CD4-positive, alpha-beta memory T cell (primary cell): Measurements from ENCODE around the gene FRS3. TPM values are rescaled to one million over a fixed set of nuclear protein-coding genes. Genes with fewer than 3 reads are reported as not detected.
A peak's percentile ranks its signal among the peaks of the same experiment; 100 is the strongest.

Source experiments
- CTCF ChIA-PET: fragments of 350-600 bp; sonication (Branson Sonifier 250); formaldehyde crosslinking; loops from one replicate; lab custom pipeline; 2021; ENCODE audit warnings: inconsistent platforms; ENCODE audit not compliant: partially characterized antibody; lab: Charles Lee
- POLR2A ChIA-PET: fragments of 350-600 bp; sonication (Branson Sonifier 250); formaldehyde crosslinking; loops from one replicate; lab custom pipeline; 2021; ENCODE audit not compliant: partially characterized antibody; lab: Charles Lee
- DNase-seq, 5 donors: peaks; one replicate each; pipeline versions ENCODE4 v3.0.0 to v3.0.0-alpha.2; 2020 to 2022; ENCODE audit warnings: mixed read lengths in 1 of 5
- H3K27ac ChIP-seq: one replicate; pipeline ENCODE4 v1.7.0; 2013; ENCODE audit warnings: low read depth, low read length
- H3K27me3 ChIP-seq: 2 replicates; pipeline ENCODE4 v1.7.0; 2013; ENCODE audit warnings: mild to moderate bottlenecking, low read length, moderate library complexity; ENCODE audit not compliant: insufficient read depth
- H3K36me3 ChIP-seq: 2 replicates; pipeline ENCODE4 v1.7.0; 2013; ENCODE audit warnings: mild to moderate bottlenecking, low read length, moderate library complexity; ENCODE audit not compliant: insufficient read depth
- H3K4me1 ChIP-seq: 2 replicates; pipeline ENCODE4 v1.7.0; 2013; ENCODE audit warnings: mild to moderate bottlenecking, low read length, moderate library complexity; ENCODE audit not compliant: insufficient read depth
- H3K4me3 ChIP-seq, 2 donors: one replicate each; pipeline ENCODE4 v1.7.0; 2013; ENCODE audit warnings: low read length in 2 of 2, mild to moderate bottlenecking in 1 of 2
- H3K9me3 ChIP-seq, 2 donors: one replicate each; pipeline ENCODE4 v1.7.0; 2013; ENCODE audit warnings: low read length in 2 of 2, control low read depth in 1 of 2; ENCODE audit not compliant: control insufficient read depth in 1 of 2
- H3K27ac Mint-ChIP-seq, 7 donors: one replicate each; pipeline ENCODE4 v1.8.0; 2020 to 2021; ENCODE audit warnings: mixed read lengths in 7 of 7, mild to moderate bottlenecking in 6 of 7, inconsistent platforms in 3 of 7, moderate library complexity in 3 of 7
- H3K27me3 Mint-ChIP-seq, 2 donors: one replicate each; pipeline ENCODE4 v1.8.0; 2020 to 2021; ENCODE audit warnings: mixed read lengths in 2 of 2
- H3K36me3 Mint-ChIP-seq, 2 donors: one replicate each; pipeline ENCODE4 v1.8.0; 2020 to 2021; ENCODE audit warnings: mixed read lengths in 2 of 2, inconsistent platforms in 1 of 2, mild to moderate bottlenecking in 1 of 2
- H3K4me1 Mint-ChIP-seq, 4 donors: one replicate each; pipeline ENCODE4 v1.8.0; 2020 to 2021; ENCODE audit warnings: mixed read lengths in 4 of 4, mild to moderate bottlenecking in 1 of 4
- H3K4me3 Mint-ChIP-seq, 8 donors: one replicate each; pipeline ENCODE4 v1.8.0; 2020 to 2021; ENCODE audit warnings: mixed read lengths in 8 of 8, mild to moderate bottlenecking in 7 of 8, moderate library complexity in 6 of 8, inconsistent platforms in 3 of 8
- H3K9me3 Mint-ChIP-seq, 8 donors: one replicate each; pipeline ENCODE4 v1.8.0; 2020 to 2021; ENCODE audit warnings: mixed read lengths in 8 of 8, mild to moderate bottlenecking in 5 of 8, inconsistent platforms in 3 of 8, moderate library complexity in 1 of 8
- intact Hi-C: fragments of 100-400 bp; cut with micrococcal nuclease; formaldehyde crosslinking; loops from one replicate; pipeline ENCODE4 v1.15.1; 2023
- polyA plus RNA-seq, 2 donors: library from polyadenylated mRNA; unstranded; fragments of 300-500 nt; fragmentation: Illumina TruSeq; gene quantifications; one replicate each; pipeline ENCODE4 v1.2.3, GENCODE V29; 2021
- total RNA-seq, 2 experiments: library from RNA; stranded (reverse); gene quantifications; one replicate each; pipeline ENCODE4 v1.2.3, GENCODE V29; 2021

Gene FRS3
- total and polyA plus RNA-seq, 4 experiments from 2014 or later = 2.2 to 10.0 (median 5.8) TPM

DNA sequence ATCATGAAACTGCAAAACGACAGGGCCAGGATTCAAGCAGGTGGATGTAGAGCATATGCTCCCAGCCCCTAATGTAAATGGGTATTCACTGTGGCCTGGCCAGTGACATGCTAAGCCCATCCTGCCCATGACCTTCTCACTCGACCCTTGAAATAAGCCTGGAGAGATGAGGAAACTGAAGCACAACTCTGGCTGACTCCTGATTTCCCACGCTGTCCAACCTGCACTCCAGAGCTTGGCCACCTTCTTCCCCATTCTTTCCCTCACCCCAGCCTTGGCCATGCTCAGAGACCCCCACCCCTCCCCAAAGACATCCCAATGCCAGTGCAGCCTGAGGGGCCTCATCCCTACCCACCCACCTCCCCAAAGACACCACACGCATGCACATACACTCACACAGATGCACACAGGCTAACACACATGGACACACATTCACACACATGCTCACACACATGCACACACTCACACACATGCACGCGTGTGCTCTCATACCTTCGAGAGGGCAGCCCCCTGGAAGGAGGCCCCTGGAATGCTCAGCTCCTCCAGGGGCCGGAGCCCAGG, 56.7 kb downstream of the FRS3 start:
- no peaks in the 10 kb centered on the region for H3K9me3 ChIP-seq
- no peak overlapping the region for H3K27ac ChIP-seq
- Mint-ChIP-seq H3K27me3 (no peaks in the 10 kb centered on the region), H3K36me3 (peaks cover 0 to 3% of the 10 kb centered on the region in 2 donors), H3K4me3 (no peak overlapping the region), H3K9me3 (no peaks in the 10 kb centered on the region), H3K27ac (peak overlapping the region in 2 of 7 donors; percentile 5 to 7), H3K4me1 (peaks cover 9 to 29% (median 25%) of the 10 kb centered on the region in 4 donors)
- no peaks in the 10 kb centered on the region for H3K27me3 ChIP-seq
- intact Hi-C loops = no loop called here
- POLR2A ChIA-PET = no interaction called here
- CTCF ChIA-PET = no interaction called here
- DNase-seq = no peak
- H3K4me1 ChIP-seq = peaks cover 12% of the 10 kb centered on the region
- H3K36me3 ChIP-seq = no peaks in the 10 kb centered on the region
- H3K4me3 ChIP-seq = no peak overlapping the region

DNA sequence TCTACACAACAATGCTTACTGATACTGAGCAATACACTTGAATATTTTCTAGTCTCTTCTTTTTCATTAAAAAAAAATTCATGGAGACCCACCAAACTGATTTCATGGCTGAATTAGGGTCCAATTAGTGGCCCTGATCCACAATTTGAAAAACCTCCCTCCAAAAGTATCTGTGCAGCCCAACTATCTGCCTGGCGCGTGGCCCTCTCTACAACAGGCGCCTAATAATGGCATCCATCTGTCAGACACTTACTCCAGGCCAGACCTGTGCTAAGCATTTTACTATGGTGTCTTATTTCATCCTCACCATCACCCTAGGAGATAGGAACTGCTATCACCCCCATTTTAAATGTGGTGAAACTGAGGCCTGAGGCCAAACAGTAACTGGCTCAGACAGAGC, 58.3 kb downstream of the FRS3 start:
- H3K27ac ChIP-seq = no peak overlapping the region
- H3K36me3 ChIP-seq = no peaks in the 10 kb centered on the region
- Mint-ChIP-seq H3K27ac (peak overlapping the region in 1 of 7 donors; percentile 11), H3K27me3 (no peaks in the 10 kb centered on the region), H3K4me3 (no peak overlapping the region), H3K9me3 (no peaks in the 10 kb centered on the region), H3K36me3 (peaks cover 0 to 3% of the 10 kb centered on the region in 2 donors), H3K4me1 (peaks cover 5 to 25% (median 22%) of the 10 kb centered on the region in 4 donors)
- ChIA-PET CTCF (no interaction called here), POLR2A (no interaction called here)
- no peaks in the 10 kb centered on the region for H3K4me1 ChIP-seq
- H3K27me3 ChIP-seq = no peaks in the 10 kb centered on the region
- intact Hi-C loops = no loop called here
- DNase-seq = no peak
- no peak overlapping the region for H3K4me3 ChIP-seq
- H3K9me3 ChIP-seq = no peaks in the 10 kb centered on the region

DNA sequence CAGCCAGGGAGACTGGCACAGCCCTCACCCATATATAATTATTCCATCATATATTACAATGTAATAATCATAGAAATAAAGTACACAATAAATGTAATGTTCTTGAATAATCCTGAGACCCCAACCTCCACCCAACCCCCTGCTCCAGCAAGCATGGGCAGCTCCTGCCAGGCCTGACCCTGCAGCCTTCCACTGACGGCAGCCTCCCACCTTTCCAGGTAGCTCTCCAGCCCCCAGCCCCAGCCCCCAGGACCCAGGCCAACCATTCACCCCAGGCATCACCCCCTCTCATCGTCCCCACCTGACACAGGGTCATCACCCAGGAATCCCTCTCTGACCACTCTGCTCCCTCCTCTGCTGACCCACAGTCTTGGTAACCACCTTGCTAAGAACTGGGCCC, 58.9 kb downstream of the FRS3 start:
- H3K36me3 ChIP-seq = no peaks in the 10 kb centered on the region
- Mint-ChIP-seq H3K27ac (no peak overlapping the region), H3K36me3 (peaks cover under 1 to 3% of the 10 kb centered on the region in 2 donors), H3K4me1 (peaks cover 8 to 31% (median 26%) of the 10 kb centered on the region in 4 donors), H3K4me3 (no peak overlapping the region), H3K27me3 (no peaks in the 10 kb centered on the region), H3K9me3 (no peaks in the 10 kb centered on the region)
- no peak for DNase-seq
- no peak overlapping the region for H3K27ac ChIP-seq
- peaks cover 4% of the 10 kb centered on the region for H3K4me1 ChIP-seq
- intact Hi-C loops = no loop called here
- H3K4me3 ChIP-seq = no peak overlapping the region
- ChIA-PET CTCF (interaction anchor here (1.3 kb wide), 1 partner anchor 36 kb away, joined by 3 read pairs; no protein-coding TSS in a partner anchor), POLR2A (no interaction called here)
- no peaks in the 10 kb centered on the region for H3K27me3 ChIP-seq
- H3K9me3 ChIP-seq = no peaks in the 10 kb centered on the region

DNA sequence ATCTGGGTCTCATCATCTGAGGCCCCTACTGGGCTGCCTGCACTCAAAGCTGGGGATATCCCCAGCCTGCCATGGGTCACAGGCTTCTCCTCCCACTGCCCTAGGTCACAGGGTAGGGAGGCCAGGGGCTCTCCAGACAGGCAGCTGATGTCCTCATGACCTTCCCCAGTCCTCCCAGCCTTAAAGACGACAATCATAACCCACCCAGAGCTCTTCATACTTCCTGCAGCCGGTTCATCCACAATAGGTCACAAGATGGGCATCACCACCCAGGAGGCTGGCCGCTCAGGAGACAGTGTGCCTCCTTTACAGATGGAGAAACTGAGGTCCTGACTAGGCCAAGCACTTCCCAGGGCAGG, 59.5 kb downstream of the FRS3 start:
- H3K4me1 ChIP-seq = peaks cover 6% of the 10 kb centered on the region
- Mint-ChIP-seq H3K4me3 (no peak overlapping the region), H3K36me3 (peaks cover 0 to 2% of the 10 kb centered on the region in 2 donors), H3K27me3 (no peaks in the 10 kb centered on the region), H3K27ac (peak overlapping the region in 3 of 7 donors; percentile 30 to 60 (median 32)), H3K9me3 (no peaks in the 10 kb centered on the region), H3K4me1 (peaks cover 9 to 34% (median 27%) of the 10 kb centered on the region in 4 donors)
- H3K9me3 ChIP-seq = no peaks in the 10 kb centered on the region
- POLR2A ChIA-PET = no interaction called here
- H3K36me3 ChIP-seq = no peaks in the 10 kb centered on the region
- intact Hi-C loops = no loop called here
- no peak for DNase-seq
- H3K27me3 ChIP-seq = no peaks in the 10 kb centered on the region
- no peak overlapping the region for H3K27ac ChIP-seq
- CTCF ChIA-PET = interaction anchor here (1.3 kb wide), 1 partner anchor 35 kb away, joined by 3 read pairs; no protein-coding TSS in a partner anchor
- H3K4me3 ChIP-seq = no peak overlapping the region

Other genes starting within 250 kb of the FRS3 start
- 1 to 10 TPM; 7.4 to 7.8 TPM for gene FOXP4, start 233.5 kb downstream of the FRS3 start, total RNA-seq
- gene FOXP4, start 233.5 kb downstream of the FRS3 start, polyA plus RNA-seq = 1 to 10 TPM in 1 of 2 donors, under 1 TPM in 1; 0.08 to 1.6 TPM
- not detected for gene MDFI, start 141.4 kb downstream of the FRS3 start, total RNA-seq
- not detected for gene MDFI, start 141.4 kb downstream of the FRS3 start, polyA plus RNA-seq
- 10 to 100 TPM; 12.2 to 15.7 TPM for gene TFEB, start 44.3 kb downstream of the FRS3 start, total RNA-seq
- 10 to 100 TPM in 1 of 2 donors, 1 to 10 TPM in 1; 8.2 to 17.6 TPM for gene TFEB, start 44.3 kb downstream of the FRS3 start, polyA plus RNA-seq
- not detected for gene PGC, start 32.5 kb downstream of the FRS3 start, total RNA-seq
- gene PGC, start 32.5 kb downstream of the FRS3 start, polyA plus RNA-seq = not detected
- not detected for gene PRICKLE4, start 882 bp upstream of the FRS3 start, total RNA-seq
- not detected for gene PRICKLE4, start 882 bp upstream of the FRS3 start, polyA plus RNA-seq
- gene TOMM6, start 7.8 kb upstream of the FRS3 start, total RNA-seq = 100 to 1,000 TPM; 118 to 126 TPM
- 100 to 1,000 TPM; 301 to 353 TPM for gene TOMM6, start 7.8 kb upstream of the FRS3 start, polyA plus RNA-seq
- gene USP49, start 115.5 kb upstream of the FRS3 start, total RNA-seq = 1 to 10 TPM; 1.8 to 2.4 TPM
- gene USP49, start 115.5 kb upstream of the FRS3 start, polyA plus RNA-seq = under 1 TPM; 0.18 to 0.37 TPM
- gene MED20, start 141.2 kb upstream of the FRS3 start, total RNA-seq = 10 to 100 TPM; 10.0 to 11.5 TPM
- 1 to 10 TPM; 3.5 to 6.3 TPM for gene MED20, start 141.2 kb upstream of the FRS3 start, polyA plus RNA-seq
- 1 to 10 TPM; 7.1 to 9.2 TPM for gene BYSL, start 141.6 kb upstream of the FRS3 start, total RNA-seq
- 1 to 10 TPM; 3.1 to 5.2 TPM for gene BYSL, start 141.6 kb upstream of the FRS3 start, polyA plus RNA-seq
- 100 to 1,000 TPM; 223 to 242 TPM for gene CCND3, start 161.9 kb upstream of the FRS3 start, total RNA-seq
- 100 to 1,000 TPM; 532 to 555 TPM for gene CCND3, start 161.9 kb upstream of the FRS3 start, polyA plus RNA-seq